Liver (tissue), 9 donors: ENCODE results near the gene LAMB3. TPM values are rescaled to one million over a fixed set of nuclear protein-coding genes. Genes with fewer than 3 reads are reported as not detected.

ENCODE experiments used
- DNase-seq: peaks from one replicate; pipeline ENCODE4 v3.0.0-alpha.2; 2017; ENCODE audit warnings: low spot score
- H3K27ac ChIP-seq, 2 donors: one replicate each; pipeline ENCODE4 v1.7.0; 2013; ENCODE audit warnings: inconsistent platforms in 2 of 2, low read length in 2 of 2, control low read depth in 1 of 2, low read depth in 1 of 2, mild to moderate bottlenecking in 1 of 2
- H3K27me3 ChIP-seq, 4 donors: one replicate each; pipeline versions ENCODE4 v1.6.1 to v1.7.0; 2013; ENCODE audit warnings: low read length in 3 of 4, inconsistent platforms in 1 of 4, mild to moderate bottlenecking in 1 of 4, moderate library complexity in 1 of 4; ENCODE audit not compliant: control insufficient read depth in 4 of 4, insufficient read depth in 4 of 4
- H3K36me3 ChIP-seq, 4 donors: one replicate each; pipeline versions ENCODE4 v1.6.1 to v1.7.0; 2013; ENCODE audit warnings: low read length in 3 of 4, mild to moderate bottlenecking in 3 of 4, low read depth in 1 of 4, moderate library complexity in 1 of 4; ENCODE audit not compliant: control insufficient read depth in 4 of 4, insufficient read depth in 3 of 4
- H3K4me1 ChIP-seq, 4 donors: one replicate each; pipeline versions ENCODE4 v1.6.1 to v1.7.0; 2013; ENCODE audit warnings: low read length in 3 of 4, mild to moderate bottlenecking in 3 of 4, moderate library complexity in 1 of 4; ENCODE audit not compliant: control insufficient read depth in 4 of 4, insufficient read depth in 4 of 4
- H3K4me3 ChIP-seq, 3 donors: one replicate each; pipeline versions ENCODE4 v1.6.1 to v1.7.0; 2013; ENCODE audit warnings: low read length in 3 of 3, control low read depth in 1 of 3, low read depth in 1 of 3, mild to moderate bottlenecking in 1 of 3
- H3K9ac ChIP-seq, 2 donors: one replicate each; pipeline ENCODE4 v1.7.0; 2013; ENCODE audit warnings: low read length in 2 of 2, mild to moderate bottlenecking in 2 of 2, moderate library complexity in 2 of 2, control low read depth in 1 of 2, low read depth in 1 of 2
- H3K9me3 ChIP-seq, 4 donors: one replicate each; pipeline versions ENCODE4 v1.6.1 to v1.7.0; 2013; ENCODE audit warnings: low read length in 3 of 4; ENCODE audit not compliant: control insufficient read depth in 4 of 4
- EGR1 ChIP-seq, 2 donors: IDR thresholded peaks; 2 replicates each; pipeline ENCODE4 v1.6.1; 2016 to 2018; ENCODE audit warnings: antibody characterized with exemption in 2 of 2, low read depth in 2 of 2
- FOXA1 ChIP-seq: IDR thresholded peaks from 2 replicates; pipeline ENCODE4 v1.6.1; 2016; ENCODE audit warnings: antibody characterized with exemption
- FOXA2 ChIP-seq: IDR thresholded peaks from 2 replicates; pipeline ENCODE4 v1.6.1; 2016; ENCODE audit warnings: antibody characterized with exemption
- GABPA ChIP-seq, 2 donors: IDR thresholded peaks in 1 of 2; conservative IDR thresholded peaks in 1 of 2; 2 replicates each; pipeline ENCODE4 v1.6.1; 2016; ENCODE audit warnings: antibody characterized with exemption in 2 of 2, mild to moderate bottlenecking in 1 of 2, moderate library complexity in 1 of 2
- HNF4A ChIP-seq, 2 donors: conservative IDR thresholded peaks; 2 replicates each; pipeline ENCODE4 v1.6.1; 2016; ENCODE audit warnings: antibody characterized with exemption in 2 of 2, mild to moderate bottlenecking in 2 of 2
- JUND ChIP-seq, 2 donors: IDR thresholded peaks; 2 replicates each; pipeline ENCODE4 v1.6.1; 2016; ENCODE audit warnings: antibody characterized with exemption in 2 of 2
- MAX ChIP-seq: IDR thresholded peaks from 2 replicates; pipeline ENCODE4 v1.6.1; 2016; ENCODE audit warnings: antibody characterized with exemption
- RAD21 ChIP-seq, 2 donors: IDR thresholded peaks; 2 replicates each; pipeline ENCODE4 v1.6.1; 2016; ENCODE audit warnings: antibody characterized with exemption in 2 of 2, mild to moderate bottlenecking in 2 of 2
- RXRA ChIP-seq, 2 donors: IDR thresholded peaks; 2 replicates each; pipeline ENCODE4 v1.6.1; 2017 to 2018; ENCODE audit warnings: antibody characterized with exemption in 2 of 2, mild to moderate bottlenecking in 1 of 2
- SP1 ChIP-seq: IDR thresholded peaks from 2 replicates; pipeline ENCODE4 v1.6.1; 2018; ENCODE audit warnings: antibody characterized with exemption, mild to moderate bottlenecking
- TAF1 ChIP-seq: conservative IDR thresholded peaks from 2 replicates; pipeline ENCODE4 v1.6.1; 2016; ENCODE audit warnings: antibody characterized with exemption, mild to moderate bottlenecking
- WGBS: extraction: QIAGEN DNeasy Blood & Tissue Kit; methylation state at CpG from one replicate; pipeline ENCODE4 v1.1.7; 2013; 5-methylcytosine and 5-hydroxymethylcytosine counted together
- polyA plus RNA-seq, 2 donors: library from polyadenylated mRNA; stranded (reverse) in 1 of 2; unstranded in 1 of 2; fragments of 200-250 nt in 1 of 2; fragments of >200 nt in 1 of 2; fragmentation: Nextera tagmentation in 1 of 2; extraction: Ambion mirVana in 1 of 2; gene quantifications; one replicate each; pipeline versions ENCODE4 v1.2.1 to v1.2.3, GENCODE V29; 2013 to 2015
- total RNA-seq, 2 donors: library from RNA; depleted of rRNA; stranded (reverse); fragments of >200 nt; gene quantifications; one replicate each; pipeline ENCODE4 v1.2.3, GENCODE V29; 2014
- TF ChIP-seq, protein P1 (sequence below): fragments of 150-350 bp; IDR thresholded peaks from 2 replicates; pipeline ENCODE4 v1.5.1; 2017; ENCODE audit warnings: improper control_type of control experiment, low read depth, low read length; ENCODE audit not compliant: missing input control
- TF ChIP-seq, protein P2 (sequence below): IDR thresholded peaks from 2 replicates; pipeline ENCODE4 v1.6.1; 2016; ENCODE audit warnings: antibody characterized with exemption, mild to moderate bottlenecking
- donor health status: healthy.
- donor health status: healthy.
- donor health status: healthy.
- donor health status: healthy.
- donor health status: healthy.

LAMB3 gene
- total and polyA plus RNA-seq, 4 donors = 1.3 to 9.1 (median 5.6) TPM

GRCh38 chr1:209627027-209627731, 25.0 kb downstream of the LAMB3 start:
- Histone ChIP-seq H3K9me3 (no peaks in the 10 kb centered on the region), H3K9ac (no peak overlapping the region), H3K27me3 (no peaks in the 10 kb centered on the region), H3K36me3 (no peaks in the 10 kb centered on the region), H3K4me1 (peaks cover 0 to 26% (median 13%) of the 10 kb centered on the region in 4 donors), H3K27ac (peak overlapping the region in 1 of 2 donors; percentile 75), H3K4me3 (peak overlapping the region in 1 of 3 donors; percentile 51)
- no peak for DNase-seq
- TF ChIP-seq EGR1 (IDR thresholded peaks at IDR 0.05; ENCODE audit: low read depth in 2 of 2) (no peak), RAD21 (IDR thresholded peaks at IDR 0.05) (no peak)
- 66% methylated on average over 16 of the region's 16 CpGs for WGBS

DNA sequence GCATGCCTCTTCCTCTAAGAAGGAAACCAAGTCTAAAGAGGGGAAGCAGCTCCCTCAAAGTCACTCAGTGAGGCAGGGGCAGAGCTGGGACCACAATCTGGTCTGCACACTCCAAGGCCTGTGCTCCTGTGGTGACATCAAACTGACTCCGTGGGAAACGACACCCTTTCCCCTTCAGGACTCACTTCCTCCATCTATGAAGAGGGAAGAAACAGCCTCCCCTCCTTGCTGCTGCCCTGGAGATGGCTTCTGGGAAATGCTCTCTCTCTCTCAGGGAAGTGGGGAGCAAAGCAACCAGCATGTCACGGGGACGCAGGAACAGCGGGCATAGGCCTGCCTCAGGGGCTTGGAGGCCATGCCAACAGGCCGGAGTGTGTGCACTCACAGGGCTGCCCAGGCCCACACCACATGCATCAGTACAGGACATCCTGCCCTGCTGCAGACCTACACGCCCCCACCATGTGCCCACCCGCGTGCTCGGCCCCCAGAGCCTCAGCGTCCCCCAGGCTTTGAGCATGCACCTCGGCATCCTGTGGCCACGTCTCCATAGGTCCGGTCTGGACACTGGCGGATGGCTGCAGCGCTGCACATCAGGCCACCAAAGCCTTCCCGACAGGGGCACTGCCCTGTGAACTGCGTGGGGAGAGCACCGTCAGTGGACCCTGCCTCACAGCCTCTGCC, 25.7 kb downstream of the LAMB3 start:
- WGBS = 92% methylated on average over 19 of the region's 19 CpGs
- H3K27ac ChIP-seq = no peak overlapping the region
- H3K27me3 ChIP-seq = no peaks in the 10 kb centered on the region
- H3K36me3 ChIP-seq = no peaks in the 10 kb centered on the region
- H3K9me3 ChIP-seq = no peaks in the 10 kb centered on the region
- peaks cover 0 to 26% (median 13%) of the 10 kb centered on the region in 4 donors for H3K4me1 ChIP-seq
- TF ChIP-seq TAF1 (no peak), EGR1 (IDR thresholded peaks at IDR 0.05; ENCODE audit: low read depth in 2 of 2) (no peak), HNF4A (conservative IDR thresholded peaks at IDR 0.05) (no peak), SP1 (no peak), JUND (IDR thresholded peaks at IDR 0.05) (no peak), RXRA (IDR thresholded peaks at IDR 0.05) (no peak), FOXA2 (no peak), GABPA (IDR thresholded peaks at IDR 0.05 in 1 of 2, conservative IDR thresholded peaks at IDR 0.05 in 1 of 2) (no peak), MAX (no peak), FOXA1 (no peak), RAD21 (IDR thresholded peaks at IDR 0.05) (no peak)
- TF ChIP-seq, protein P1, sequence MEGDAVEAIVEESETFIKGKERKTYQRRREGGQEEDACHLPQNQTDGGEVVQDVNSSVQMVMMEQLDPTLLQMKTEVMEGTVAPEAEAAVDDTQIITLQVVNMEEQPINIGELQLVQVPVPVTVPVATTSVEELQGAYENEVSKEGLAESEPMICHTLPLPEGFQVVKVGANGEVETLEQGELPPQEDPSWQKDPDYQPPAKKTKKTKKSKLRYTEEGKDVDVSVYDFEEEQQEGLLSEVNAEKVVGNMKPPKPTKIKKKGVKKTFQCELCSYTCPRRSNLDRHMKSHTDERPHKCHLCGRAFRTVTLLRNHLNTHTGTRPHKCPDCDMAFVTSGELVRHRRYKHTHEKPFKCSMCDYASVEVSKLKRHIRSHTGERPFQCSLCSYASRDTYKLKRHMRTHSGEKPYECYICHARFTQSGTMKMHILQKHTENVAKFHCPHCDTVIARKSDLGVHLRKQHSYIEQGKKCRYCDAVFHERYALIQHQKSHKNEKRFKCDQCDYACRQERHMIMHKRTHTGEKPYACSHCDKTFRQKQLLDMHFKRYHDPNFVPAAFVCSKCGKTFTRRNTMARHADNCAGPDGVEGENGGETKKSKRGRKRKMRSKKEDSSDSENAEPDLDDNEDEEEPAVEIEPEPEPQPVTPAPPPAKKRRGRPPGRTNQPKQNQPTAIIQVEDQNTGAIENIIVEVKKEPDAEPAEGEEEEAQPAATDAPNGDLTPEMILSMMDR = no peak
- TF ChIP-seq, protein P2, sequence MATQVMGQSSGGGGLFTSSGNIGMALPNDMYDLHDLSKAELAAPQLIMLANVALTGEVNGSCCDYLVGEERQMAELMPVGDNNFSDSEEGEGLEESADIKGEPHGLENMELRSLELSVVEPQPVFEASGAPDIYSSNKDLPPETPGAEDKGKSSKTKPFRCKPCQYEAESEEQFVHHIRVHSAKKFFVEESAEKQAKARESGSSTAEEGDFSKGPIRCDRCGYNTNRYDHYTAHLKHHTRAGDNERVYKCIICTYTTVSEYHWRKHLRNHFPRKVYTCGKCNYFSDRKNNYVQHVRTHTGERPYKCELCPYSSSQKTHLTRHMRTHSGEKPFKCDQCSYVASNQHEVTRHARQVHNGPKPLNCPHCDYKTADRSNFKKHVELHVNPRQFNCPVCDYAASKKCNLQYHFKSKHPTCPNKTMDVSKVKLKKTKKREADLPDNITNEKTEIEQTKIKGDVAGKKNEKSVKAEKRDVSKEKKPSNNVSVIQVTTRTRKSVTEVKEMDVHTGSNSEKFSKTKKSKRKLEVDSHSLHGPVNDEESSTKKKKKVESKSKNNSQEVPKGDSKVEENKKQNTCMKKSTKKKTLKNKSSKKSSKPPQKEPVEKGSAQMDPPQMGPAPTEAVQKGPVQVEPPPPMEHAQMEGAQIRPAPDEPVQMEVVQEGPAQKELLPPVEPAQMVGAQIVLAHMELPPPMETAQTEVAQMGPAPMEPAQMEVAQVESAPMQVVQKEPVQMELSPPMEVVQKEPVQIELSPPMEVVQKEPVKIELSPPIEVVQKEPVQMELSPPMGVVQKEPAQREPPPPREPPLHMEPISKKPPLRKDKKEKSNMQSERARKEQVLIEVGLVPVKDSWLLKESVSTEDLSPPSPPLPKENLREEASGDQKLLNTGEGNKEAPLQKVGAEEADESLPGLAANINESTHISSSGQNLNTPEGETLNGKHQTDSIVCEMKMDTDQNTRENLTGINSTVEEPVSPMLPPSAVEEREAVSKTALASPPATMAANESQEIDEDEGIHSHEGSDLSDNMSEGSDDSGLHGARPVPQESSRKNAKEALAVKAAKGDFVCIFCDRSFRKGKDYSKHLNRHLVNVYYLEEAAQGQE = no peak
- no peak overlapping the region for H3K4me3 ChIP-seq
- no peak overlapping the region for H3K9ac ChIP-seq
- no peak for DNase-seq
